Measurements from ENCODE around the gene ARL15. TPM values are rescaled to one million over a fixed set of nuclear protein-coding genes. Genes with fewer than 3 reads are reported as not detected.
A peak's percentile ranks its signal among the peaks of the same experiment; 100 is the strongest.

The ARL15 gene
- total RNA-seq, 6 experiments from 2014 or later, result 9.8 to 16.0 (median 13.4) TPM

GRCh38 chr5:53882006-53882675 is 428.2 kb downstream of the ARL15 start:
- Mint-ChIP-seq H3K36me3 (ENCODE audit: low read depth) (no peaks in the 10 kb centered on the region), H3K27me3 (ENCODE audit: insufficient read depth) (no peaks in the 10 kb centered on the region; the same call in 1 of the 2 replicates), H3K9me3 (no peaks in the 10 kb centered on the region), H3K27ac (no peak overlapping the region), H3K4me1 (ENCODE audit: low read depth) (peaks cover 44% of the 10 kb centered on the region), H3K4me3 (no peak overlapping the region)
- DNase-seq, result no peak
- no peak for TF ChIP-seq CTCF (IDR thresholded peaks at IDR 0.05)

DNA sequence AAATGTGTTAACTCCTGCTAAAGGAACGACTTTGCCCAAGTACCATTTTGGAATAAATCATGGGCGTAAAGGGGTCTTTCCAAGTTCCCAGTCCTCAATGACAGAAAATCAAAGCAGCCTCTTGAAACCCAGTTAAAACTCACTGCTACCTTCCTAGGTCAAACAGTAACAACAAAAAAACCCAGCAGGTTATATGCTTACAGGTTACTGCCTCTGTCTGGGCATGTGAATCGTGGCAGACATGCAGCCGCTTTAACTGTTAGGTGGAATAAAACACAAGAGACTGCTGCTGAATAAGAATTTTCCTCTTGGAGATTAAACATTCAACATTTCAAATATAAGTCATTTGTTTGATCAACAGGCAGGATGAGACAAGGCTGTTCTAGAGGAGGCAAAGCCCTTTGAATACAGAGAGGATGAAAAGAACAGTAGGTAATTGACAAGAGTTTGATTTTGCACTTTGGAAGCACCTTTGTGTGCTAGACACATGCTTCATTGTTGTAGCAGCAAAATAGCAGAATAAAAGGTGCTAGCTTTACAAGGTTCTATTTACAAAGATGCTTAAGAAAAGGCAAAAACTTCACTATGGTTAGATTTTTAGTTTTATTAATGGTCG is 430.6 kb downstream of the ARL15 start:
- peaks cover 45% of the 10 kb centered on the region for H3K4me1 Mint-ChIP-seq (ENCODE audit: low read depth)
- no peaks in the 10 kb centered on the region; the same call in none of the 2 replicates for H3K27me3 Mint-ChIP-seq (ENCODE audit: insufficient read depth)
- H3K4me3 Mint-ChIP-seq, result no peak overlapping the region
- no peaks in the 10 kb centered on the region for H3K9me3 Mint-ChIP-seq
- TF ChIP-seq CTCF (IDR thresholded peaks at IDR 0.05), result no peak
- no peaks in the 10 kb centered on the region for H3K36me3 Mint-ChIP-seq (ENCODE audit: low read depth)
- DNase-seq, result no peak
- H3K27ac Mint-ChIP-seq, result no peak overlapping the region

GRCh38 chr5:53878015-53878414 is 432.4 kb downstream of the ARL15 start:
- peak overlapping the region; percentile 69; the same call in 1 of the 2 replicates for H3K4me3 Mint-ChIP-seq
- no peaks in the 10 kb centered on the region for H3K36me3 Mint-ChIP-seq (ENCODE audit: low read depth)

GRCh38 chr5:53877243-53877642 is 433.1 kb downstream of the ARL15 start:
- Mint-ChIP-seq H3K4me3 (peak overlapping the region; percentile 69), H3K4me1 (ENCODE audit: low read depth) (peaks cover 27% of the 10 kb centered on the region), H3K36me3 (ENCODE audit: low read depth) (no peaks in the 10 kb centered on the region), H3K27me3 (ENCODE audit: insufficient read depth) (no peaks in the 10 kb centered on the region; the same call in none of the 2 replicates), H3K27ac (peak overlapping the region; percentile 22), H3K9me3 (no peaks in the 10 kb centered on the region)
- peak; percentile 80 for DNase-seq
- no peak for TF ChIP-seq CTCF (IDR thresholded peaks at IDR 0.05)

More at GRCh38 chr5:53878015-53878414, 432.4 kb downstream of the ARL15 start:
- Mint-ChIP-seq H3K27ac (no peak overlapping the region), H3K9me3 (no peaks in the 10 kb centered on the region), H3K4me1 (ENCODE audit: low read depth) (peaks cover 34% of the 10 kb centered on the region), H3K27me3 (ENCODE audit: insufficient read depth) (no peaks in the 10 kb centered on the region; the same call in none of the 2 replicates)
- TF ChIP-seq CTCF (IDR thresholded peaks at IDR 0.05), result no peak
- DNase-seq, result no peak

DNA sequence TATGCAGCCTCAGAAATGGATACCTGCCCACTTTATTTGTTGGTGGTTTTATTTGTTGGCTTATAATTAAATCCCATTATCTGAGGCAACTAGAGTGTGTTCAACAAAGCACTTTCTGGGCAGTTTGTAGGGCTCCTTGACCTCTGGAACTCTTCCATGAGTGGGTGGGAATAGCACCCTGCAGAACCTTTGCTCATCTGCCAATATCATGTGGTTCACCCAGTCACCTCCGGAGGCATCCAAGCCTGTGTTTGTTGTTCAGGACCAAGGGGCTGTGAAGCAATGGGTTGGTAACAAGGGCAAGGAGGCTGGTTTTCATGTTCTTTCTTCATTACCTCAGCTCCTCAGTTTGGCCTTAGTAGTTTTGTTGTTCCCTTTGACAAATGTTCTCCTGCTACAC is 436.0 kb downstream of the ARL15 start:
- TF ChIP-seq CTCF (IDR thresholded peaks at IDR 0.05), result peak; percentile 49
- H3K4me3 Mint-ChIP-seq, result no peak overlapping the region
- DNase-seq, result no peak
- H3K9me3 Mint-ChIP-seq, result no peaks in the 10 kb centered on the region
- no peaks in the 10 kb centered on the region for H3K36me3 Mint-ChIP-seq (ENCODE audit: low read depth)
- peaks cover 26% of the 10 kb centered on the region for H3K4me1 Mint-ChIP-seq (ENCODE audit: low read depth)
- no peak overlapping the region for H3K27ac Mint-ChIP-seq
- no peaks in the 10 kb centered on the region; the same call in 1 of the 2 replicates for H3K27me3 Mint-ChIP-seq (ENCODE audit: insufficient read depth)

Data from HFFc6 (cell line).